ENCODE measurements around the gene MED12L.

GRCh38 chr3:151437906-151438305 lies 352.4 kb downstream of the MED12L start:
- no peak for TF ChIP-seq CTCF (conservative IDR thresholded peaks at IDR 0.05; ENCODE audit: low read length)
- no peak for TF ChIP-seq EZH2phosphoT487 (IDR thresholded peaks at IDR 0.05; ENCODE audit: borderline replicate concordance)

All from Loucy (cell line).